ENCODE data around the gene IPO9.

The IPO9 gene

DNA sequence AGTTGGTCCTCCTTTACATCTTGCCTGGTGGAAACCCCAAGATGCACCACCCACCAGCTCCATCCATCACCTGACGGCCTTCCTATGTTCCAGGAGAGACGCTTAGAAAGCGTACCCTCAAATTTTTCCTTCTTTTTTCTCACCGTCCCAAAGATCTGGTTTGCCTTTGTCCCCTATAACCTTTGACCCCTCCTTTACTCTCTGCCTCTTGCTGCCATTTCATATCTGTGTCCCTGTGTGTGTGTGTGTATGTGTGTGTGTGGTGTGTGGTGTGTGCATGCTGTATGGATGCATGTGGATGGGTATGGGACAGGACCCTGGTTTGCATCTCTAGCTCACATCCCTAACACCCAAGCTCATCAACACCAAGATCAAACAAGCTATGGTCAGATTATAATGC, 22.2 kb upstream of the IPO9 start:
- H3K27ac ChIP-seq = no peak overlapping the region
- TF ChIP-seq, protein P1, sequence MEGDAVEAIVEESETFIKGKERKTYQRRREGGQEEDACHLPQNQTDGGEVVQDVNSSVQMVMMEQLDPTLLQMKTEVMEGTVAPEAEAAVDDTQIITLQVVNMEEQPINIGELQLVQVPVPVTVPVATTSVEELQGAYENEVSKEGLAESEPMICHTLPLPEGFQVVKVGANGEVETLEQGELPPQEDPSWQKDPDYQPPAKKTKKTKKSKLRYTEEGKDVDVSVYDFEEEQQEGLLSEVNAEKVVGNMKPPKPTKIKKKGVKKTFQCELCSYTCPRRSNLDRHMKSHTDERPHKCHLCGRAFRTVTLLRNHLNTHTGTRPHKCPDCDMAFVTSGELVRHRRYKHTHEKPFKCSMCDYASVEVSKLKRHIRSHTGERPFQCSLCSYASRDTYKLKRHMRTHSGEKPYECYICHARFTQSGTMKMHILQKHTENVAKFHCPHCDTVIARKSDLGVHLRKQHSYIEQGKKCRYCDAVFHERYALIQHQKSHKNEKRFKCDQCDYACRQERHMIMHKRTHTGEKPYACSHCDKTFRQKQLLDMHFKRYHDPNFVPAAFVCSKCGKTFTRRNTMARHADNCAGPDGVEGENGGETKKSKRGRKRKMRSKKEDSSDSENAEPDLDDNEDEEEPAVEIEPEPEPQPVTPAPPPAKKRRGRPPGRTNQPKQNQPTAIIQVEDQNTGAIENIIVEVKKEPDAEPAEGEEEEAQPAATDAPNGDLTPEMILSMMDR (conservative IDR thresholded peaks at IDR 0.05; ENCODE audit: low read depth) = no peak
- ChIA-PET POLR2A (ENCODE audit: low non-redundant PET) (no interaction called here), CTCF (interaction anchor here (0.7 to 4.4 kb wide), 7 partner anchors 10 to 355 kb away, joined by 3 to 26 read pairs (median 3); no protein-coding TSS in a partner anchor)
- DNase-seq (ENCODE audit: low spot score) = no peak

DNA sequence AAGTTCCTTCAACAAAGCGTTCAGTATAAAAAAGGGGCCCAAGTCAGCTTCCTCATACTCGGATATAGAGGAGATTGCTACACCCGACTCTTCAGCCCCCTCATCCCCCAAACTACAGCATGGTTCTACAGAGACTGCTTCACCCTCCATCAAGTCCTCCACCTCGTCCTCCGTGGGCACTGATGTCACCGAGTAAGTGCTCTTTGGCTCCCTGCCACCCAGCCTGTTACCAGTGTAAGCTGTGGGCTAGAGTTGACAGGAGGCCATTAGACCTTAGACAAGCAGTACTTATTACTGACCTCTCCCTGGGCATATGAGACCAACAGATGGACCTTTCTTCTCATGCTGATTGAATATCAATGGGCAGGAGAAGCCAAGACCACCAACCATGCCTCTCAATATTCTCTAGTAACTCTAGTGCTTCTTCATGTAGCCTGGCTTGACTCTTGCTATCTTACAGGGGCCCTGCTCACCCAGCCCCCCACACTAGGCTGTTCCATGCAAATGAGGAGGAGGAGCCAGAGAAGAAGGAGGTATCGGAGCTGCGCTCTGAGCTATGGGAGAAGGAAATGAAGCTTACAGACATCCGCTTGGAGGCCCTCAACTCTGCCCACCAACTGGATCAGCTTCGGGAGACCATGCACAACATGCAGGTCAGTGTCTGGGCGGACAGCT, 20.9 kb upstream of the IPO9 start:
- POLR2A ChIA-PET (ENCODE audit: low non-redundant PET) = no interaction called here
- CTCF ChIA-PET = interaction anchor here (0.7 to 4.4 kb wide), 5 partner anchors 13 to 248 kb away, joined by 3 to 26 read pairs (median 4); no protein-coding TSS in a partner anchor
- TF ChIP-seq, protein P1 (conservative IDR thresholded peaks at IDR 0.05; ENCODE audit: low read depth) = no peak
- H3K27ac ChIP-seq = no peak overlapping the region
- no peak for DNase-seq (ENCODE audit: low spot score)

DNA sequence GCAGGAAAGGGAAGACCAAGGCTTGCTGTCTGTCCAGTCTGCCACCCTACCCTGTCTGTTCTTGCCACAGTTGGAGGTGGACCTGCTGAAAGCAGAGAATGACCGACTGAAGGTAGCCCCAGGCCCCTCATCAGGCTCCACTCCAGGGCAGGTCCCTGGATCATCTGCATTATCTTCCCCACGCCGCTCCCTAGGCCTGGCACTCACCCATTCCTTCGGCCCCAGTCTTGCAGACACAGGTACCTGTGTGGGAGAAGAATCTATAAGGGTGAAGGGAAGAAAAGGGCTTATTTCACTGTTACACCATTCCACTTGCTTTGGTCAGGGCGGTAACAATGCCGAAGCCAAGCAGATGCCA, 20.3 kb upstream of the IPO9 start:
- POLR2A ChIA-PET (ENCODE audit: low non-redundant PET) = no interaction called here
- H3K27ac ChIP-seq = no peak overlapping the region
- no peak for DNase-seq (ENCODE audit: low spot score)
- TF ChIP-seq, protein P1 (conservative IDR thresholded peaks at IDR 0.05; ENCODE audit: low read depth) = no peak
- CTCF ChIA-PET = interaction anchor here (0.7 kb wide), 1 partner anchor 69 kb away, joined by 3 read pairs; no protein-coding TSS in a partner anchor

- TF ChIP-seq, protein P1 (conservative IDR thresholded peaks at IDR 0.05; ENCODE audit: low read depth) = no peak
- ChIA-PET CTCF (interaction anchor here (0.6 kb wide), 1 partner anchor 259 kb away, joined by 4 read pairs; no protein-coding TSS in a partner anchor), POLR2A (ENCODE audit: low non-redundant PET) (no interaction called here)
- no peak overlapping the region for H3K27ac ChIP-seq
- no peak for DNase-seq (ENCODE audit: low spot score)
Measured at GRCh38 chr1:201809876-201810275, 19.1 kb upstream of the IPO9 start.

GRCh38 chr1:201810466-201811216, 18.3 kb upstream of the IPO9 start:
- POLR2A ChIA-PET (ENCODE audit: low non-redundant PET) = no interaction called here
- CTCF ChIA-PET = interaction anchor here (0.6 to 2.2 kb wide), 2 partner anchors 18 to 260 kb away, joined by 4 to 12 read pairs; no protein-coding TSS in a partner anchor
- no peak overlapping the region for H3K27ac ChIP-seq
- no peak for DNase-seq (ENCODE audit: low spot score)
- TF ChIP-seq, protein P1 (conservative IDR thresholded peaks at IDR 0.05; ENCODE audit: low read depth) = no peak

DNA sequence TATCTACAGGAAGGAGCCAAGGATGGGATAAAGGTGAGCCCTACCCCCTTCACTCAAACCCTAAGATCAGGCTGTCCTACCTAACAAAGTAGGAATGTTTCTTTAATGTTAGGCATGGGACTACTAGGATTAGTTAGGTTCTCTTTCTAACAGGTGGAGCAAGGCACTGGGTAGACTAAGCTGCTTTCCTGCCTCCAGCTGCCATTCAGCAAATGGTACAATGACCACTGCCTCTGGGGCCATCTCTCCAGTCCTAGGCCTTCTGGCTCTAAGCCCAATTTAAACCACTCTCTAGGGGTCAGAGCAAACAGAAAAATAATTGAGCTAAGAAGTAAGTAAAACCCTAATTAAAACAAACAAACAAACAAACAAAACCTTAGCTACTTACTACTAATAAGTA, 15.7 kb upstream of the IPO9 start:
- no peak for DNase-seq (ENCODE audit: low spot score)
- TF ChIP-seq, protein P1 (conservative IDR thresholded peaks at IDR 0.05; ENCODE audit: low read depth) = no peak
- no peak overlapping the region for H3K27ac ChIP-seq
- ChIA-PET CTCF (interaction anchor here (0.5 to 2.2 kb wide), 7 partner anchors 15 to 295 kb away, joined by 3 to 12 read pairs (median 4); no protein-coding TSS in a partner anchor), POLR2A (ENCODE audit: low non-redundant PET) (no interaction called here)
